WTC11 (cell line): Measurements from ENCODE around the gene SLC35F1. TPM values are rescaled to one million over a fixed set of nuclear protein-coding genes. Genes with fewer than 3 reads are reported as not detected.

Experiments used
- ATAC-seq: fragments of 200-7000 bp; cut with Tn5 transposase; 2 replicates; pipeline ENCODE4 v1.10.0; 2021; ENCODE audit warnings: mild to moderate bottlenecking, moderate library complexity
- CTCF ChIA-PET: fragments of 300-600 bp; sonication (Branson Sonifier 250); formaldehyde crosslinking; loops from one replicate; lab custom pipeline; 2021; ENCODE audit warnings: antibody characterized with exemption; lab: Charles Lee
- POLR2A ChIA-PET: fragments of 350-600 bp; sonication (Branson Sonifier 250); formaldehyde crosslinking; loops from one replicate; lab custom pipeline; 2021; ENCODE audit warnings: antibody characterized with exemption; lab: Charles Lee
- DNase-seq: peaks from one replicate; pipeline ENCODE4 v3.0.0; 2021; ENCODE audit warnings: low spot score
- H3K27ac Mint-ChIP-seq: 2 replicates; pipeline ENCODE4 v1.8.0; 2021; ENCODE audit warnings: mixed read lengths
- H3K27me3 Mint-ChIP-seq: 2 replicates; pipeline ENCODE4 v1.8.0; 2021; ENCODE audit warnings: low read depth, mild to moderate bottlenecking, moderate library complexity, mixed read lengths
- H3K36me3 Mint-ChIP-seq: 2 replicates; pipeline ENCODE4 v1.8.0; 2021; ENCODE audit warnings: mixed read lengths
- H3K4me1 Mint-ChIP-seq: 2 replicates; pipeline ENCODE4 v1.8.0; 2022; ENCODE audit warnings: mixed read lengths
- H3K4me3 Mint-ChIP-seq: 2 replicates; pipeline ENCODE4 v1.8.0; 2021; ENCODE audit warnings: mild to moderate bottlenecking, moderate library complexity, mixed read lengths
- H3K9me3 Mint-ChIP-seq: 2 replicates; pipeline ENCODE4 v1.8.0; 2021; ENCODE audit warnings: mixed read lengths
- AR ChIP-seq: fragments of 250-450 bp; sonication (Bioruptor Pico); IDR thresholded peaks from 2 replicates; pipeline ENCODE4 v1.9.0; 2021; ENCODE audit warnings: mild to moderate bottlenecking
- ELF4 ChIP-seq: sonication (generic); formaldehyde crosslinking; IDR thresholded peaks from 2 replicates; pipeline ENCODE4 v1.8.1; 2022; ENCODE audit warnings: low read depth, mild to moderate bottlenecking, moderate library complexity, missing genetic modification reagents
- IRF2 ChIP-seq: sonication (generic); formaldehyde crosslinking; IDR thresholded peaks from 2 replicates; pipeline ENCODE4 v1.8.0; 2022; ENCODE audit warnings: low read depth, missing genetic modification reagents, borderline replicate concordance
- JAZF1 ChIP-seq: fragments of 250-450 bp; sonication (Bioruptor Pico); IDR thresholded peaks from 2 replicates; pipeline ENCODE4 v1.9.0; 2021; ENCODE audit warnings: moderate library complexity, mild to moderate bottlenecking, inconsistent platforms
- NR3C1 ChIP-seq: sonication (generic); formaldehyde crosslinking; conservative IDR thresholded peaks from 2 replicates; pipeline ENCODE4 v1.8.1; 2023; ENCODE audit warnings: low read depth, mild to moderate bottlenecking, missing genetic modification reagents
- RORB ChIP-seq: fragments of 250-450 bp; sonication (Bioruptor Pico); IDR thresholded peaks from 2 replicates; pipeline ENCODE4 v1.9.0; 2021; ENCODE audit warnings: mild to moderate bottlenecking
- TCF7 ChIP-seq: sonication (generic); formaldehyde crosslinking; IDR thresholded peaks from 2 replicates; pipeline ENCODE4 v1.8.0; 2022; ENCODE audit warnings: mild to moderate bottlenecking, low read depth, missing genetic modification reagents, moderate library complexity
- ZNF121 ChIP-seq: sonication (generic); formaldehyde crosslinking; IDR thresholded peaks from 2 replicates; pipeline ENCODE4 v1.8.0; 2023; ENCODE audit warnings: missing genetic modification reagents
- ZNF416 ChIP-seq: fragments of 250-450 bp; sonication (Bioruptor Pico); IDR thresholded peaks from 2 replicates; pipeline ENCODE4 v1.9.0; 2021; ENCODE audit warnings: mild to moderate bottlenecking, inconsistent platforms
- total RNA-seq: library from RNA; stranded (reverse); gene quantifications from 3 replicates; pipeline ENCODE4 v1.2.3, GENCODE V29; 2021
- TF ChIP-seq, protein P1 (sequence below): sonication (generic); formaldehyde crosslinking; IDR thresholded peaks from 2 replicates; pipeline ENCODE4 v1.8.0; 2022; ENCODE audit warnings: missing genetic modification reagents
- TF ChIP-seq, protein P2 (sequence below): sonication (generic); formaldehyde crosslinking; IDR thresholded peaks from 2 replicates; pipeline ENCODE4 v1.8.0; 2023; ENCODE audit warnings: mild to moderate bottlenecking, missing genetic modification reagents
- TF ChIP-seq, protein P3 (sequence below): fragments of 250-450 bp; sonication (Bioruptor Pico); IDR thresholded peaks from 2 replicates; pipeline ENCODE4 v2.1.2; 2022; ENCODE audit warnings: mild to moderate bottlenecking, moderate library complexity
- TF ChIP-seq, protein P4 (sequence below): sonication (generic); formaldehyde crosslinking; IDR thresholded peaks from 2 replicates; pipeline ENCODE4 v1.8.0; 2023; ENCODE audit warnings: missing genetic modification reagents, mild to moderate bottlenecking, borderline replicate concordance
- TF ChIP-seq, protein P5 (sequence below): sonication (generic); formaldehyde crosslinking; IDR thresholded peaks from 2 replicates; pipeline ENCODE4 v1.8.1; 2022; ENCODE audit warnings: missing genetic modification reagents, borderline replicate concordance
- TF ChIP-seq, protein P6 (sequence below): sonication (generic); formaldehyde crosslinking; IDR thresholded peaks from 2 replicates; pipeline ENCODE4 v1.8.1; 2023; ENCODE audit warnings: mild to moderate bottlenecking, missing genetic modification reagents, moderate library complexity

The SLC35F1 gene
- total RNA-seq, 1 experiment from 2014 or later: 11.0 TPM

- TF ChIP-seq, protein P1, sequence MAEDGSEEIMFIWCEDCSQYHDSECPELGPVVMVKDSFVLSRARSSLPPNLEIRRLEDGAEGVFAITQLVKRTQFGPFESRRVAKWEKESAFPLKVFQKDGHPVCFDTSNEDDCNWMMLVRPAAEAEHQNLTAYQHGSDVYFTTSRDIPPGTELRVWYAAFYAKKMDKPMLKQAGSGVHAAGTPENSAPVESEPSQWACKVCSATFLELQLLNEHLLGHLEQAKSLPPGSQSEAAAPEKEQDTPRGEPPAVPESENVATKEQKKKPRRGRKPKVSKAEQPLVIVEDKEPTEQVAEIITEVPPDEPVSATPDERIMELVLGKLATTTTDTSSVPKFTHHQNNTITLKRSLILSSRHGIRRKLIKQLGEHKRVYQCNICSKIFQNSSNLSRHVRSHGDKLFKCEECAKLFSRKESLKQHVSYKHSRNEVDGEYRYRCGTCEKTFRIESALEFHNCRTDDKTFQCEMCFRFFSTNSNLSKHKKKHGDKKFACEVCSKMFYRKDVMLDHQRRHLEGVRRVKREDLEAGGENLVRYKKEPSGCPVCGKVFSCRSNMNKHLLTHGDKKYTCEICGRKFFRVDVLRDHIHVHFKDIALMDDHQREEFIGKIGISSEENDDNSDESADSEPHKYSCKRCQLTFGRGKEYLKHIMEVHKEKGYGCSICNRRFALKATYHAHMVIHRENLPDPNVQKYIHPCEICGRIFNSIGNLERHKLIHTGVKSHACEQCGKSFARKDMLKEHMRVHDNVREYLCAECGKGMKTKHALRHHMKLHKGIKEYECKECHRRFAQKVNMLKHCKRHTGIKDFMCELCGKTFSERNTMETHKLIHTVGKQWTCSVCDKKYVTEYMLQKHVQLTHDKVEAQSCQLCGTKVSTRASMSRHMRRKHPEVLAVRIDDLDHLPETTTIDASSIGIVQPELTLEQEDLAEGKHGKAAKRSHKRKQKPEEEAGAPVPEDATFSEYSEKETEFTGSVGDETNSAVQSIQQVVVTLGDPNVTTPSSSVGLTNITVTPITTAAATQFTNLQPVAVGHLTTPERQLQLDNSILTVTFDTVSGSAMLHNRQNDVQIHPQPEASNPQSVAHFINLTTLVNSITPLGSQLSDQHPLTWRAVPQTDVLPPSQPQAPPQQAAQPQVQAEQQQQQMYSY: no peak
- TF ChIP-seq TCF7 (CRISPR knock-in tag) (no peak), ELF4 (CRISPR knock-in tag) (no peak), RORB (CRISPR knock-in tag) (no peak), ZNF121 (CRISPR knock-in tag) (no peak), JAZF1 (no peak), ZNF416 (CRISPR knock-in tag) (no peak), IRF2 (CRISPR knock-in tag) (no peak)
- TF ChIP-seq, protein P2, sequence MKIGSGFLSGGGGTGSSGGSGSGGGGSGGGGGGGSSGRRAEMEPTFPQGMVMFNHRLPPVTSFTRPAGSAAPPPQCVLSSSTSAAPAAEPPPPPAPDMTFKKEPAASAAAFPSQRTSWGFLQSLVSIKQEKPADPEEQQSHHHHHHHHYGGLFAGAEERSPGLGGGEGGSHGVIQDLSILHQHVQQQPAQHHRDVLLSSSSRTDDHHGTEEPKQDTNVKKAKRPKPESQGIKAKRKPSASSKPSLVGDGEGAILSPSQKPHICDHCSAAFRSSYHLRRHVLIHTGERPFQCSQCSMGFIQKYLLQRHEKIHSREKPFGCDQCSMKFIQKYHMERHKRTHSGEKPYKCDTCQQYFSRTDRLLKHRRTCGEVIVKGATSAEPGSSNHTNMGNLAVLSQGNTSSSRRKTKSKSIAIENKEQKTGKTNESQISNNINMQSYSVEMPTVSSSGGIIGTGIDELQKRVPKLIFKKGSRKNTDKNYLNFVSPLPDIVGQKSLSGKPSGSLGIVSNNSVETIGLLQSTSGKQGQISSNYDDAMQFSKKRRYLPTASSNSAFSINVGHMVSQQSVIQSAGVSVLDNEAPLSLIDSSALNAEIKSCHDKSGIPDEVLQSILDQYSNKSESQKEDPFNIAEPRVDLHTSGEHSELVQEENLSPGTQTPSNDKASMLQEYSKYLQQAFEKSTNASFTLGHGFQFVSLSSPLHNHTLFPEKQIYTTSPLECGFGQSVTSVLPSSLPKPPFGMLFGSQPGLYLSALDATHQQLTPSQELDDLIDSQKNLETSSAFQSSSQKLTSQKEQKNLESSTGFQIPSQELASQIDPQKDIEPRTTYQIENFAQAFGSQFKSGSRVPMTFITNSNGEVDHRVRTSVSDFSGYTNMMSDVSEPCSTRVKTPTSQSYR (CRISPR knock-in tag): no peak
Observed at GRCh38 chr6:118263921-118264486, 356.9 kb downstream of the SLC35F1 start (continued).

DNA sequence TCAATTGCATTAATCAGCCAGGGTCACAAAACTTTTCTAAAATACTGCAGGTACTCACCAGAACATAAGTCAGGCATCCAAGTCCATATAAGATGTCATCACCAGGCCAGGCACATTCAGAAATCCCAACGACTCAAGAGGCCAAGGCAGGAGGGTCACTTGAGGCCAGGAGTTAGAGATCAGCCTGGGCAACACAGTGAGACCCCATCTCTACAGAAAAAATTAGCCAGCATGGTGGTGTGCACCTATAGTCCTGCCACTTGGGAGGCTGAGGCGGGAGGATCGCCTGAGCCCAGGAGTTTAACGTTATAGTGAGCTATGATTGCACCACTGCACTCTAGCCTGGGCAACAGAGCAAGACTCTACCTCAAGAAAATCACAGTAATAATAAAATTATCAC is 362.6 kb downstream of the SLC35F1 start:
- Mint-ChIP-seq H3K36me3 (no peaks in the 10 kb centered on the region), H3K27ac (no peak overlapping the region), H3K9me3 (0 out of 2 replicates have a peak, but pooled peaks cover under 1% of the 10 kb centered on the region), H3K27me3 (no peaks in the 10 kb centered on the region), H3K4me1 (no peaks in the 10 kb centered on the region), H3K4me3 (no peak overlapping the region)
- ATAC-seq (no peak), DNase-seq (no peak)
- TF ChIP-seq, protein P3, sequence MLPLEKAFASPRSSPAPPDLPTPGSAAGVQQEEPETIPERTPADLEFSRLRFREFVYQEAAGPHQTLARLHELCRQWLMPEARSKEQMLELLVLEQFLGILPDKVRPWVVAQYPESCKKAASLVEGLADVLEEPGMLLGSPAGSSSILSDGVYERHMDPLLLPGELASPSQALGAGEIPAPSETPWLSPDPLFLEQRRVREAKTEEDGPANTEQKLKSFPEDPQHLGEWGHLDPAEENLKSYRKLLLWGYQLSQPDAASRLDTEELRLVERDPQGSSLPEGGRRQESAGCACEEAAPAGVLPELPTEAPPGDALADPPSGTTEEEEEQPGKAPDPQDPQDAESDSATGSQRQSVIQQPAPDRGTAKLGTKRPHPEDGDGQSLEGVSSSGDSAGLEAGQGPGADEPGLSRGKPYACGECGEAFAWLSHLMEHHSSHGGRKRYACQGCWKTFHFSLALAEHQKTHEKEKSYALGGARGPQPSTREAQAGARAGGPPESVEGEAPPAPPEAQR: no peak
- no peak for TF ChIP-seq AR (CRISPR knock-in tag)
- TF ChIP-seq ZNF121 (CRISPR knock-in tag): peak; percentile 72; the same call in 1 of the 2 replicates
- TF ChIP-seq, protein P4, sequence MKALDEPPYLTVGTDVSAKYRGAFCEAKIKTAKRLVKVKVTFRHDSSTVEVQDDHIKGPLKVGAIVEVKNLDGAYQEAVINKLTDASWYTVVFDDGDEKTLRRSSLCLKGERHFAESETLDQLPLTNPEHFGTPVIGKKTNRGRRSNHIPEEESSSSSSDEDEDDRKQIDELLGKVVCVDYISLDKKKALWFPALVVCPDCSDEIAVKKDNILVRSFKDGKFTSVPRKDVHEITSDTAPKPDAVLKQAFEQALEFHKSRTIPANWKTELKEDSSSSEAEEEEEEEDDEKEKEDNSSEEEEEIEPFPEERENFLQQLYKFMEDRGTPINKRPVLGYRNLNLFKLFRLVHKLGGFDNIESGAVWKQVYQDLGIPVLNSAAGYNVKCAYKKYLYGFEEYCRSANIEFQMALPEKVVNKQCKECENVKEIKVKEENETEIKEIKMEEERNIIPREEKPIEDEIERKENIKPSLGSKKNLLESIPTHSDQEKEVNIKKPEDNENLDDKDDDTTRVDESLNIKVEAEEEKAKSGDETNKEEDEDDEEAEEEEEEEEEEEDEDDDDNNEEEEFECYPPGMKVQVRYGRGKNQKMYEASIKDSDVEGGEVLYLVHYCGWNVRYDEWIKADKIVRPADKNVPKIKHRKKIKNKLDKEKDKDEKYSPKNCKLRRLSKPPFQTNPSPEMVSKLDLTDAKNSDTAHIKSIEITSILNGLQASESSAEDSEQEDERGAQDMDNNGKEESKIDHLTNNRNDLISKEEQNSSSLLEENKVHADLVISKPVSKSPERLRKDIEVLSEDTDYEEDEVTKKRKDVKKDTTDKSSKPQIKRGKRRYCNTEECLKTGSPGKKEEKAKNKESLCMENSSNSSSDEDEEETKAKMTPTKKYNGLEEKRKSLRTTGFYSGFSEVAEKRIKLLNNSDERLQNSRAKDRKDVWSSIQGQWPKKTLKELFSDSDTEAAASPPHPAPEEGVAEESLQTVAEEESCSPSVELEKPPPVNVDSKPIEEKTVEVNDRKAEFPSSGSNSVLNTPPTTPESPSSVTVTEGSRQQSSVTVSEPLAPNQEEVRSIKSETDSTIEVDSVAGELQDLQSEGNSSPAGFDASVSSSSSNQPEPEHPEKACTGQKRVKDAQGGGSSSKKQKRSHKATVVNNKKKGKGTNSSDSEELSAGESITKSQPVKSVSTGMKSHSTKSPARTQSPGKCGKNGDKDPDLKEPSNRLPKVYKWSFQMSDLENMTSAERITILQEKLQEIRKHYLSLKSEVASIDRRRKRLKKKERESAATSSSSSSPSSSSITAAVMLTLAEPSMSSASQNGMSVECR (CRISPR knock-in tag): no peak
- TF ChIP-seq, protein P5, sequence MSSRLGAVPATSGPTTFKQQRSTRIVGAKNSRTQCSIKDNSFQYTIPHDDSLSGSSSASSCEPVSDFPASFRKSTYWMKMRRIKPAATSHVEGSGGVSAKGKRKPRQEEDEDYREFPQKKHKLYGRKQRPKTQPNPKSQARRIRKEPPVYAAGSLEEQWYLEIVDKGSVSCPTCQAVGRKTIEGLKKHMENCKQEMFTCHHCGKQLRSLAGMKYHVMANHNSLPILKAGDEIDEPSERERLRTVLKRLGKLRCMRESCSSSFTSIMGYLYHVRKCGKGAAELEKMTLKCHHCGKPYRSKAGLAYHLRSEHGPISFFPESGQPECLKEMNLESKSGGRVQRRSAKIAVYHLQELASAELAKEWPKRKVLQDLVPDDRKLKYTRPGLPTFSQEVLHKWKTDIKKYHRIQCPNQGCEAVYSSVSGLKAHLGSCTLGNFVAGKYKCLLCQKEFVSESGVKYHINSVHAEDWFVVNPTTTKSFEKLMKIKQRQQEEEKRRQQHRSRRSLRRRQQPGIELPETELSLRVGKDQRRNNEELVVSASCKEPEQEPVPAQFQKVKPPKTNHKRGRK (CRISPR knock-in tag): no peak
- TF ChIP-seq, protein P6, sequence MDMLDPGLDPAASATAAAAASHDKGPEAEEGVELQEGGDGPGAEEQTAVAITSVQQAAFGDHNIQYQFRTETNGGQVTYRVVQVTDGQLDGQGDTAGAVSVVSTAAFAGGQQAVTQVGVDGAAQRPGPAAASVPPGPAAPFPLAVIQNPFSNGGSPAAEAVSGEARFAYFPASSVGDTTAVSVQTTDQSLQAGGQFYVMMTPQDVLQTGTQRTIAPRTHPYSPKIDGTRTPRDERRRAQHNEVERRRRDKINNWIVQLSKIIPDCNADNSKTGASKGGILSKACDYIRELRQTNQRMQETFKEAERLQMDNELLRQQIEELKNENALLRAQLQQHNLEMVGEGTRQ (CRISPR knock-in tag): no peak
- TF ChIP-seq NR3C1 (CRISPR knock-in tag): no peak
- ChIA-PET CTCF (no interaction called here), POLR2A (no interaction called here)
